Measurements from ENCODE around the gene CELF2. TPM values are rescaled to one million over a fixed set of nuclear protein-coding genes. Genes with fewer than 3 reads are reported as not detected.

CELF2 gene
- total RNA-seq, 1 experiment from 2014 or later, result 0.51 TPM

DNA sequence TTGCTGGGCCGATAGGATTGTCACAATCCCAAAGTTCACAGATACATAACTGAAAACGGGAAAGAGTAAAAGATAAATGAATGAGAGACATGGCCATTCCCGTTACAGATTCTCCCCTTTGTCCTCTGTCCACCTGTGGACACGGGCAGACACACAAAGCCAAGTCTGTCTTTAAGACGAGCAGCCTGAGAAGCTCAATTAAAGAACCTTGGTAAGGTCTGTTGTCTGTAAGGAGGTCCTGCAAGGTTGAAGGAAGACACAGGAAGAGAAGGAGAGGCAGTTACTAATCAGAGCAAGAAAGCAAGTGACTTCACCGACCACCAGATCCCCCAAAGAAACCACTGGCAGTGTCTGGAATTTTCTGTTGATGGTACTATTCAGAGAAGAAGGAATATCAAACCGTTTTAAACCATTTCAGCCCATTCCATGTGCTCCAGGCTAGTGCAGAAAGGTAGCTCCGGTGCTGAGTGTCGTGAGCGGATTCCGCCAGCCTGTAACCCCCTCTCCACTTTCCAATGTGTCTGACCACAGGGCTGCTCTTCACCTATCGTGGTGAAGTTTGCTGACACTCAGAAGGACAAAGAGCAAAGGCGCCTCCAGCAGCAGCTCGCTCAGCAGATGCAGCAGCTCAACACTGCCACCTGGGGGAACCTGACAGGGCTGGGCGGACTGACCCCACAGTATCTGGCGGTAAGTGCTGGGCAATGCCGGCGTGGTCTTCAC lies 252.6 kb downstream of the CELF2 start:
- DNase-seq (ENCODE audit: low read depth), result peak; percentile 67

GRCh38 chr10:11270858-11271179 lies 253.1 kb downstream of the CELF2 start:
- DNase-seq (ENCODE audit: low read depth), result no peak

GRCh38 chr10:11272915-11273389 lies 255.3 kb downstream of the CELF2 start:
- no peak for DNase-seq (ENCODE audit: low read depth)

DNA sequence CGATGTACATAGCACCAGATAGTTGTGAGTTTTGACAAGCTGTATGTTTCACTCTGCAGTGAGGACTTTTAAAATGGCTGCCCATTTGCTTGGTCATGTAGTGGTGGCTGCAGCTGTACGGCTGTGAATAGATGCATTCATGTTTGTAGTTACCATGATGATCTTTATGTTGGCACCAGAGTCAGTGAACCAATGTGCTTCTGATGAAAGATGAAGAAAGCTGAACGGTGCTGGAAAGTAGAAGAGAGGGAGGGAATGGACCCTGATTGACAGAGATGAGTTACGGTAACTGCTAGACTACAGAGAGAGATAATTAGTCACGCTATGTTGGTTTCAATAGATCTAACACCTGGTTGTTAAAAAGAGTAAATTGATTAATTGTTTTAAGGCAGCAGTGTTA lies 256.8 kb downstream of the CELF2 start:
- DNase-seq (ENCODE audit: low read depth), result no peak

GRCh38 chr10:11275651-11276050 lies 258.0 kb downstream of the CELF2 start:
- no peak for DNase-seq (ENCODE audit: low read depth)

DNA sequence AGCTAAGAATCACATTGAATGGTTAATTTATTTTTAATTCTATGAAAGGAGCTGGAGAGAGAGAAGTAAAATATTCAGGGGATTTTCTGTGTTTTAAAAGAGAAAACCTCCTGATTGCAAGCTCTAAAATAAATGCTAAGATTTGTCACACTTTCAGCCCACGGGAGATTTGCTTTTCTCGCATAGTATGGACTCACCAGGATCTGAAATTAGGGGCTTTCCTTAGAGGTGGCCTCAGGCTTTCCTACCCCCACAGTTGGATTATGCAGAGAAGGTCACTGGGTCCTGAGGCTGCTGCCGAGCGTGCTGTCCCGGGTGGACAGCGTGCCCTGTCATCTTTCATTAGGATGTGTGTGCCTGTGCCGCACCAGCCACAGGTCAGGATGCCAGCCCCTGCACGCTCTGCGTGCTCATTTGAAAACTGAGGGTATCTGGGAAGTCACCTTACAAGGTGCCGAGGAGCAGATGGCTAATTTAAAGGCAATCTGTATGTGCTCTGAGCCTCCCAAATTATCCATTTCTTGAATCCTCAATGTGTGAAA lies 258.8 kb downstream of the CELF2 start:
- DNase-seq (ENCODE audit: low read depth), result no peak

- no peak for DNase-seq (ENCODE audit: low read depth)
Measured at GRCh38 chr10:11279314-11279713, 261.6 kb downstream of the CELF2 start.

DNA sequence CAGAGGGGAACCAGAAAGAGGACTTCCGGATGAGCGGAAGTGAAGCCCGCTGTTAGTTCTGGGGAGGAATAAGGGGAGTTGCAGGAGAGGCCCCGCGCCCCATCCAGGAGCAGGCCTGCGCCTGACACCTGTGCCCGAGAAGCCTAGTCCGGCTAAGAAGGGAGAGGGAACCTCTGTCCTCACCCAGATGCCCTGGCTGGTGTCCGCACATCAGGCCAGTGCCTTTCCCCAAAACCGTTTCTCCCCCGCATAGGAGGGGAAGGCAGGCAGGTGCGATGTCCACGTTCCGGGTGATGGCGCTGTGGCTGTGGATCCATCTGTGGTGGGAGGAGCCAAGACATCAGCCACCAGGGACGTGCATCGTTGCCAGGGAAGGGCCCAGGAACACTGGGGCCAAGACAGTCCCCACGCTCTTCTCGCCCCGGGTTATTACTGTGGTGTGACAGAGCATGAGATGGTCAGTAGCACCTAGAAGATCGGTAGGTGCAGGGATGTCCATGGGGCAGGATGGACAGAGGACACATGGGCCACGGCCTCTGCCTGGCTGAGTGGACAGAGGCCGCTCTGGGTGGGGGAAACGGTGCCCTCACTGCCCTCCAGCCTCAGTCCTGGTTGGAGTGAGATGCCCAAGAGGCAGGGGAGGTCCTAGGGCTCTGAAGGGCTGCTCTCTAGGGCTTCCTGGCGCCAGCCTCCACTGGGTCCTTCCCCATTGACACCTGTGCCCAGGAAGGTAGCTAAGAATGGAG lies 262.7 kb downstream of the CELF2 start:
- no peak for DNase-seq (ENCODE audit: low read depth)

GRCh38 chr10:11282156-11282555 lies 264.5 kb downstream of the CELF2 start:
- DNase-seq (ENCODE audit: low read depth), result no peak

GRCh38 chr10:11282661-11283060 lies 265.0 kb downstream of the CELF2 start:
- DNase-seq (ENCODE audit: low read depth), result no peak

DNA sequence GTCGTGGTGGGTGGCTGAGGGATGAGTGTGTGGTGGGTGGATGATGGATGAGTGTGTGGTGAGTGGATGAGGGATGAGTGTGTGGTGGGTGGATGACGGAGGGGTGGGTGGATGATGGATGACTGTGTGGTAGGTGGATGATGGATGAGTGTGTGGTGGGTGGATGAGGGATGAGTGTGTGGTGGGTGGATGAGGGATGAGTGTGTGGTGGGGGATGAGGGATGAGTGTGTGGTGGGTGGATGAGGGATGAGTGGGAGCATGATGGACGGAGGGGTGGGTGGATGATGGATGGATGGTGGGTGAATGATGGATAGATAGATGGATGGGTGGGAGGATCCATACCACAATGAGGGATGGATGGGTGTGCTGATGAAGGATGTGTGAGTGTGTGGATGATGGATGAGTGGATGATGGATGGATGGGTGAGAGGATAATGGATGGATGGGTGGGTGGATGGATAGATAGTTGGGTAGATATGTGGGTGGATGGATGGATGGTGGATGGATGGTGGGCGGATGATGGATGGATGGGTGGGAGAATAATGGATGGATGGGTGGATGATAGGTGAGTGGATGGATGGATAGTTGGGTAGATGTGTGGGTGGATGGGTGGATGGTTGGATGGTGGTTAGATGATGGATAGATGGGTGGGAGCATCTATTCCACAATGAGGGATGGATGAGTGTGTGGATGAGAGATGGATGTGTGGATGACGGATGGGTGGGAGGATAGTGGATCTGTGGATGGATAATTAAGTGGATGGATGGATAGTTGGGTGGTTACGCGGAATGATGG lies 266.8 kb downstream of the CELF2 start:
- no peak for DNase-seq (ENCODE audit: low read depth)

DNA sequence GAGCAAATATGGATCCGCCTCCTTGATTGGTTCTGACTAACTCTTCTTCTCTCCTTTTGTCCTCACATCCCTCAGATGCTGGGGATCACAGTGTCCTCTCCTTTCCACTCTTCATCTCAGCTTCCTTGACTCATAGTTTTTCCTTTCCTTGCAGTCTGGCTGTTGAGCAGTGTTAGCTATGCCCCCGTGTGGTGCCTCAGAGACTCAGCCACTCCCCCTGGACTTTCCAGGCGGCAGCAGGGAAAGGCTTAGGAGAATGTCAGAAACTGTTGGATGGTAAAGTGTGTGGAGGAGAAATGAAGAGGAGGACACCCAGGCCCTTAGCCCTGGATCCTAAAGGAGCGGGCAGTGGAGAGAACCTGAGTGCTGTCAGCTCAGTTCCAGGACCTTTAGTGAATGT lies 267.5 kb downstream of the CELF2 start:
- DNase-seq (ENCODE audit: low read depth), result no peak

- DNase-seq (ENCODE audit: low read depth), result no peak
Measured at GRCh38 chr10:11286261-11286852, 268.7 kb downstream of the CELF2 start.

DNA sequence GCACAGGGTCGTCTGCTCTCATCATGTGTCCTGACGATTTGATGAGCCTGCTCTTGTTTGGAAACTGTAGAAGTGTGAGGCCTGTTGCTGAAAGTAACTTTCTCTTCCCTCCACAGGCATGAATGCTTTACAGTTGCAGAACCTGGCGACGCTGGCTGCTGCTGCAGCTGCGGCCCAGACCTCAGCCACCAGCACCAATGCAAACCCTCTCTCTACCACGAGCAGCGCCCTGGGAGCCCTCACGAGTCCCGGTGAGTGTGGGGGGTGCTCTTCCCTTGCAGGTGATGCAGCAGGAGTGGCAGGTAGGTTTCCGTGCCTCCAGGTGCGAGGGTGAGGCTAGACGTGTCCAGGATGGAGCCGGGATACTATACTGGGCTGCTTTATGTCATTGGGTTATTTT lies 270.6 kb downstream of the CELF2 start:
- no peak for DNase-seq (ENCODE audit: low read depth)

GRCh38 chr10:11290156-11290890 lies 272.7 kb downstream of the CELF2 start:
- no peak for DNase-seq (ENCODE audit: low read depth)

GRCh38 chr10:11292576-11293302 lies 275.1 kb downstream of the CELF2 start:
- DNase-seq (ENCODE audit: low read depth), result no peak

DNA sequence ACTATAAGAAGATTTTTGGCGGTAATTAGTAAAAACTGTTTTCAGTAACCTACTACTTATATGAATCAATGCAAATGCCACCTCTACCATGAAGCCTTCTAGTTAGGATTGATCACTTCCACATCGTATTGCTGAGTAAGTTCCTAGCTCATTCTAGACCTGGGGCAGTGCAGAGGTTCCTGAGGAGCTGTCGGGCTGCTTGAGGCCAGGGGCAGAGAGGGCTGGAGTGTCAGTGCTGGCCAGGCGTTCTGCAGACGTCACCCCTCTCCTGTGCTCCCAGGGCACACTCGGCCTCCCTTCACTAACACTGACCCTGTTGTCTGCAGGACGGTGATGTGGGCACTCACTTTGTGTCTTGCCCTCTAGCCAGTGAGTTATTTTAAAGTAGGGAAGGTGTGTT lies 275.7 kb downstream of the CELF2 start:
- DNase-seq (ENCODE audit: low read depth), result no peak

DNA sequence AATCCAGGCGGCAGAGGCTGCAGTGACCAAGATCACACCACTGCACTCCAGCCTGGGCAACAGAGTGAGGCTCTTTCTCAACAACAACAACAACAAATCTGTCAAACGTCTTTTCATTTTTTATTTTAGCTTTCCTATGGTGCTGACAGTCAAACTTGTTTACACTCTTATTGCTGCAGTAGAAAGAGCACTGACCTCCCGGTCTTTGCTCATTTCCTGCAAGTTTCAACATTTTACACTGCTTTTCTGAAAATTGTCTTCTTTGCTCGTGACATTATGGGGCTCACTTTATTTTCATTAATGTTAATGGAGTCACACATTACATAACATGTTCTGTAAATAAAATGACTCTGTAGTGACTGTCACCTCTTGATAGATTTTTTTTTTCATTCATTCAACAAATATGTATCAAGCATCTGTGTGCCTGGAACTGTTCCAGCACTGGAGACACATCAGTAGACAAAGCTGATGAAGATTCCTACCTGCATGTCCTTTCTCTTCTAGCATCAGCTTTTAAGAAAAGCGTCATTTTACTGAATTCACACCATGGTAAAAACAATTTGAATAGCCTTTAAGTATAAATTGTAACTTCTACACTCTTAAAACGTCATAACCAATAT lies 277.3 kb downstream of the CELF2 start:
- DNase-seq (ENCODE audit: low read depth), result no peak

- no peak for DNase-seq (ENCODE audit: low read depth)
Measured at GRCh38 chr10:11295492-11295891, 277.8 kb downstream of the CELF2 start.

GRCh38 chr10:11297136-11297535 lies 279.5 kb downstream of the CELF2 start:
- no peak for DNase-seq (ENCODE audit: low read depth)

Measured in Daoy (cell line).